22Rv1 (cell line): ENCODE results near the gene BLMH.

Source experiments
- ZFX ChIP-seq: fragments of 450-650 bp; IDR thresholded peaks from 2 replicates; pipeline ENCODE4 v1.6.1; 2017; ENCODE audit warnings: antibody characterized with exemption, borderline replicate concordance
- TF ChIP-seq, protein P1 (sequence below): fragments of 450-650 bp; IDR thresholded peaks from 2 replicates; pipeline ENCODE4 v1.5.1; 2017; ENCODE audit warnings: mild to moderate bottlenecking

- TF ChIP-seq, protein P1, sequence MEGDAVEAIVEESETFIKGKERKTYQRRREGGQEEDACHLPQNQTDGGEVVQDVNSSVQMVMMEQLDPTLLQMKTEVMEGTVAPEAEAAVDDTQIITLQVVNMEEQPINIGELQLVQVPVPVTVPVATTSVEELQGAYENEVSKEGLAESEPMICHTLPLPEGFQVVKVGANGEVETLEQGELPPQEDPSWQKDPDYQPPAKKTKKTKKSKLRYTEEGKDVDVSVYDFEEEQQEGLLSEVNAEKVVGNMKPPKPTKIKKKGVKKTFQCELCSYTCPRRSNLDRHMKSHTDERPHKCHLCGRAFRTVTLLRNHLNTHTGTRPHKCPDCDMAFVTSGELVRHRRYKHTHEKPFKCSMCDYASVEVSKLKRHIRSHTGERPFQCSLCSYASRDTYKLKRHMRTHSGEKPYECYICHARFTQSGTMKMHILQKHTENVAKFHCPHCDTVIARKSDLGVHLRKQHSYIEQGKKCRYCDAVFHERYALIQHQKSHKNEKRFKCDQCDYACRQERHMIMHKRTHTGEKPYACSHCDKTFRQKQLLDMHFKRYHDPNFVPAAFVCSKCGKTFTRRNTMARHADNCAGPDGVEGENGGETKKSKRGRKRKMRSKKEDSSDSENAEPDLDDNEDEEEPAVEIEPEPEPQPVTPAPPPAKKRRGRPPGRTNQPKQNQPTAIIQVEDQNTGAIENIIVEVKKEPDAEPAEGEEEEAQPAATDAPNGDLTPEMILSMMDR = no peak
- no peak for TF ChIP-seq ZFX
Observed at GRCh38 chr17:30222251-30222650, 69.5 kb downstream of the BLMH start.
